ENCODE measurements around the gene CCT3. TPM values are rescaled to one million over a fixed set of nuclear protein-coding genes. Genes with fewer than 3 reads are reported as not detected.
"Not testable (repeated sequence)": the region's sequence is repeated elsewhere in the genome, so short reads cannot be mapped to it uniquely, and the experiment has no call there.

The CCT3 gene
- total RNA-seq, 2 donors from 2014 or later = 299 to 338 TPM

GRCh38 chr1:156376146-156376545, 38.1 kb upstream of the CCT3 start:
- Mint-ChIP-seq H3K9me3 (no peaks in the 10 kb centered on the region), H3K27ac (no peak overlapping the region), H3K27me3 (peaks cover 10 to 18% of the 10 kb centered on the region in 2 donors)

GRCh38 chr1:156373546-156373945, 35.5 kb upstream of the CCT3 start:
- Mint-ChIP-seq H3K9me3 (no peaks in the 10 kb centered on the region), H3K27ac (no peak overlapping the region), H3K4me3 (no peak overlapping the region), H3K36me3 (no peaks in the 10 kb centered on the region), H3K27me3 (peaks cover 17 to 18% of the 10 kb centered on the region in 2 donors), H3K4me1 (ENCODE audit: low read depth in 2 of 2) (peaks cover 0 to 3% of the 10 kb centered on the region in 2 donors)
- DNase-seq (ENCODE audit: low spot score) (no peak), ATAC-seq (no peak)

More at GRCh38 chr1:156376146-156376545, 38.1 kb upstream of the CCT3 start:
- Mint-ChIP-seq H3K4me3 (no peak overlapping the region), H3K36me3 (no peaks in the 10 kb centered on the region), H3K4me1 (ENCODE audit: low read depth in 2 of 2) (no peaks in the 10 kb centered on the region)
- no peak for ATAC-seq
- no peak for DNase-seq (ENCODE audit: low spot score)

- DNase-seq (ENCODE audit: low spot score) (no peak), ATAC-seq (no peak)
- Mint-ChIP-seq H3K36me3 (no peaks in the 10 kb centered on the region), H3K4me3 (no peak overlapping the region), H3K27me3 (peaks cover 19 to 21% of the 10 kb centered on the region in 2 donors), H3K27ac (no peak overlapping the region), H3K4me1 (ENCODE audit: low read depth in 2 of 2) (peaks cover 0 to 3% of the 10 kb centered on the region in 2 donors), H3K9me3 (no peaks in the 10 kb centered on the region)
These were observed 34.8 kb upstream of the CCT3 start for GRCh38 chr1:156372876-156373275.

- ATAC-seq (no peak), DNase-seq (ENCODE audit: low spot score) (no peak)
- no peak overlapping the region for H3K4me3 Mint-ChIP-seq
- no peak overlapping the region for H3K27ac Mint-ChIP-seq
- no peaks in the 10 kb centered on the region for H3K36me3 Mint-ChIP-seq
- H3K4me1 Mint-ChIP-seq (ENCODE audit: low read depth in 2 of 2) = peaks cover 0 to 3% of the 10 kb centered on the region in 2 donors
- peaks cover 23 to 27% of the 10 kb centered on the region in 2 donors for H3K27me3 Mint-ChIP-seq
- no peaks in the 10 kb centered on the region for H3K9me3 Mint-ChIP-seq
These were observed 34.1 kb upstream of the CCT3 start for GRCh38 chr1:156372265-156372586.

GRCh38 chr1:156371553-156372264, 33.6 kb upstream of the CCT3 start:
- peaks cover 23 to 27% of the 10 kb centered on the region in 2 donors for H3K27me3 Mint-ChIP-seq
- DNase-seq (ENCODE audit: low spot score) = no peak
- H3K4me3 Mint-ChIP-seq = no peak overlapping the region
- peaks cover 0 to 3% of the 10 kb centered on the region in 2 donors for H3K4me1 Mint-ChIP-seq (ENCODE audit: low read depth in 2 of 2)
- H3K27ac Mint-ChIP-seq = no peak overlapping the region
- H3K9me3 Mint-ChIP-seq = no peaks in the 10 kb centered on the region
- no peaks in the 10 kb centered on the region for H3K36me3 Mint-ChIP-seq
- ATAC-seq = no peak

- DNase-seq (ENCODE audit: low spot score); ATAC-seq; H3K4me1 Mint-ChIP-seq (ENCODE audit: low read depth in 2 of 2); H3K27ac Mint-ChIP-seq; H3K9me3 Mint-ChIP-seq; H3K4me3 Mint-ChIP-seq; H3K36me3 Mint-ChIP-seq: not testable (repeated sequence)
- peaks cover 32 to 37% of the 10 kb centered on the region in 2 donors for H3K27me3 Mint-ChIP-seq
These were observed 31.7 kb upstream of the CCT3 start for GRCh38 chr1:156369685-156370286.

- no peak within 1 kb of the TSS for H3K4me3 Mint-ChIP-seq
- H3K9me3 Mint-ChIP-seq = no peaks in the 10 kb centered on the region
- H3K4me1 Mint-ChIP-seq (ENCODE audit: low read depth in 2 of 2) = peaks cover 0 to 3% of the 10 kb centered on the region in 2 donors
- DNase-seq (ENCODE audit: low spot score) = no peak
- H3K27me3 Mint-ChIP-seq = peaks cover 35 to 36% of the 10 kb centered on the region in 2 donors
- H3K36me3 Mint-ChIP-seq = no peaks in the 10 kb centered on the region
- no peak within 1 kb of the TSS for H3K27ac Mint-ChIP-seq
- ATAC-seq = no peak
These were observed 31.0 kb upstream of the CCT3 start, which contains the start of gene RHBG for GRCh38 chr1:156368889-156369684. TSS of gene RHBG (plus strand) at chr1:156369211. CDS start at chr1:156369250, 39 bp downstream.

GRCh38 chr1:156368157-156368658, 30.1 kb upstream of the CCT3 start:
- peaks cover 34 to 38% of the 10 kb centered on the region in 2 donors for H3K27me3 Mint-ChIP-seq
- no peak for DNase-seq (ENCODE audit: low spot score)
- H3K27ac Mint-ChIP-seq = no peak overlapping the region
- no peak overlapping the region for H3K4me3 Mint-ChIP-seq
- no peaks in the 10 kb centered on the region for H3K36me3 Mint-ChIP-seq
- no peaks in the 10 kb centered on the region for H3K9me3 Mint-ChIP-seq
- ATAC-seq = no peak
- peaks cover 0 to 3% of the 10 kb centered on the region in 2 donors for H3K4me1 Mint-ChIP-seq (ENCODE audit: low read depth in 2 of 2)

GRCh38 chr1:156367383-156368156, 29.5 kb upstream of the CCT3 start:
- no peak overlapping the region for H3K27ac Mint-ChIP-seq
- peaks cover 30 to 37% of the 10 kb centered on the region in 2 donors for H3K27me3 Mint-ChIP-seq
- H3K36me3 Mint-ChIP-seq = no peaks in the 10 kb centered on the region
- ATAC-seq (no peak), DNase-seq (ENCODE audit: low spot score) (no peak)
- peaks cover 0 to 3% of the 10 kb centered on the region in 2 donors for H3K4me1 Mint-ChIP-seq (ENCODE audit: low read depth in 2 of 2)
- H3K4me3 Mint-ChIP-seq = no peak overlapping the region
- no peaks in the 10 kb centered on the region for H3K9me3 Mint-ChIP-seq

- H3K4me3 Mint-ChIP-seq = no peak overlapping the region
- H3K36me3 Mint-ChIP-seq = no peaks in the 10 kb centered on the region
- ATAC-seq (no peak), DNase-seq (ENCODE audit: low spot score) (no peak)
- no peaks in the 10 kb centered on the region for H3K9me3 Mint-ChIP-seq
- peaks cover 24 to 32% of the 10 kb centered on the region in 2 donors for H3K27me3 Mint-ChIP-seq
- peaks cover 0 to 3% of the 10 kb centered on the region in 2 donors for H3K4me1 Mint-ChIP-seq (ENCODE audit: low read depth in 2 of 2)
- no peak overlapping the region for H3K27ac Mint-ChIP-seq
These were observed 28.5 kb upstream of the CCT3 start for GRCh38 chr1:156366378-156367166.

- no peak overlapping the region for H3K27ac Mint-ChIP-seq
- no peaks in the 10 kb centered on the region for H3K9me3 Mint-ChIP-seq
- no peak for DNase-seq (ENCODE audit: low spot score)
- H3K4me3 Mint-ChIP-seq = no peak overlapping the region
- peaks cover 25 to 32% of the 10 kb centered on the region in 2 donors for H3K27me3 Mint-ChIP-seq
- no peaks in the 10 kb centered on the region for H3K36me3 Mint-ChIP-seq
- no peak for ATAC-seq
- peaks cover 0 to 3% of the 10 kb centered on the region in 2 donors for H3K4me1 Mint-ChIP-seq (ENCODE audit: low read depth in 2 of 2)
These were observed 27.7 kb upstream of the CCT3 start for GRCh38 chr1:156365754-156366153.

GRCh38 chr1:156360534-156360933, 22.4 kb upstream of the CCT3 start:
- Mint-ChIP-seq H3K27me3 (peaks cover 36 to 48% of the 10 kb centered on the region in 2 donors), H3K4me3 (no peak overlapping the region), H3K27ac (no peak overlapping the region), H3K36me3 (no peaks in the 10 kb centered on the region), H3K4me1 (ENCODE audit: low read depth in 2 of 2) (no peaks in the 10 kb centered on the region), H3K9me3 (no peaks in the 10 kb centered on the region)
- ATAC-seq = no peak
- no peak for DNase-seq (ENCODE audit: low spot score)

Data from natural killer cell treated with Interleukin-12 subunit alpha and Interleukin-12 subunit beta and Interleukin-15 and Interleukin-18, amount 100 ng/mL, for 72 hours (primary cell).